BE2C (cell line): ENCODE data around the gene YLPM1.

ENCODE experiments used
- DNase-seq: peaks from one replicate; pipeline ENCODE4 v3.0.0-alpha.2; 2020
- H3K27me3 ChIP-seq: fragments of 250-450 bp; sonication (Bioruptor Pico); 2 replicates; pipeline ENCODE4 v1.5.1; 2020; ENCODE audit warnings: mild to moderate bottlenecking
- H3K36me3 ChIP-seq: fragments of 250-450 bp; sonication (Bioruptor Pico); 2 replicates; pipeline ENCODE4 v1.5.1; 2020; ENCODE audit warnings: mild to moderate bottlenecking
- H3K4me1 ChIP-seq: fragments of 250-450 bp; sonication (Bioruptor Pico); 2 replicates; pipeline ENCODE4 v1.5.1; 2020
- H3K4me3 ChIP-seq: 2 replicates; pipeline ENCODE4 v1.5.1; 2011; ENCODE audit warnings: low read depth, low read length
- H3K9me3 ChIP-seq: fragments of 250-450 bp; sonication (Bioruptor Pico); 2 replicates; pipeline ENCODE4 v1.5.1; 2020
- TF ChIP-seq, protein P1 (sequence below): IDR thresholded peaks from 2 replicates; pipeline ENCODE4 v1.5.1; 2012; ENCODE audit warnings: mild to moderate bottlenecking, low read depth, low read length

The YLPM1 gene

GRCh38 chr14:74866708-74867389, 103.7 kb downstream of the YLPM1 start:
- Histone ChIP-seq H3K27me3 (no peaks in the 10 kb centered on the region), H3K4me1 (no peaks in the 10 kb centered on the region), H3K4me3 (no peak overlapping the region)

DNA sequence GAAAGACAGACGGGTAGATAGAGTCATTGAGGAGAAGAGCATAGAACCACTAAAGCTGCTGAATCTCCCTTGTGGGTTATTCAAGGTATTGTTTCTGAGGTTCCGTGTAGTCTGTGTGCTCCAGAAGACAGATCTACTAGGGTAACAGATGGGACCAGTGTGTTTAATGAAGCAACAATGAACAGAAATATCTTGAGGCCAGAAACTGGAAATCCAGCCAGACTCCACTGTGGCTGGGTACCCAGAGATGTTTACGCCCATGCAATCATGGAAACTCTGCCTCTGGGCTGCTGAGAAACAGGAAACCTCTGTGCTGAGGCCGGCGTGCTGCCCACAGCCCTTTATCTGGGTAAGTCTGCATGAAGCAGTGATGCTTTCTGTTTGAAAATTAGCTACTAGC, 104.6 kb downstream of the YLPM1 start:
- Histone ChIP-seq H3K4me3 (no peak overlapping the region), H3K9me3 (no peaks in the 10 kb centered on the region), H3K36me3 (no peaks in the 10 kb centered on the region), H3K4me1 (no peaks in the 10 kb centered on the region), H3K27me3 (no peaks in the 10 kb centered on the region)
- TF ChIP-seq, protein P1, sequence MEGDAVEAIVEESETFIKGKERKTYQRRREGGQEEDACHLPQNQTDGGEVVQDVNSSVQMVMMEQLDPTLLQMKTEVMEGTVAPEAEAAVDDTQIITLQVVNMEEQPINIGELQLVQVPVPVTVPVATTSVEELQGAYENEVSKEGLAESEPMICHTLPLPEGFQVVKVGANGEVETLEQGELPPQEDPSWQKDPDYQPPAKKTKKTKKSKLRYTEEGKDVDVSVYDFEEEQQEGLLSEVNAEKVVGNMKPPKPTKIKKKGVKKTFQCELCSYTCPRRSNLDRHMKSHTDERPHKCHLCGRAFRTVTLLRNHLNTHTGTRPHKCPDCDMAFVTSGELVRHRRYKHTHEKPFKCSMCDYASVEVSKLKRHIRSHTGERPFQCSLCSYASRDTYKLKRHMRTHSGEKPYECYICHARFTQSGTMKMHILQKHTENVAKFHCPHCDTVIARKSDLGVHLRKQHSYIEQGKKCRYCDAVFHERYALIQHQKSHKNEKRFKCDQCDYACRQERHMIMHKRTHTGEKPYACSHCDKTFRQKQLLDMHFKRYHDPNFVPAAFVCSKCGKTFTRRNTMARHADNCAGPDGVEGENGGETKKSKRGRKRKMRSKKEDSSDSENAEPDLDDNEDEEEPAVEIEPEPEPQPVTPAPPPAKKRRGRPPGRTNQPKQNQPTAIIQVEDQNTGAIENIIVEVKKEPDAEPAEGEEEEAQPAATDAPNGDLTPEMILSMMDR: no peak
- DNase-seq: no peak

More at GRCh38 chr14:74866708-74867389, 103.7 kb downstream of the YLPM1 start:
- no peaks in the 10 kb centered on the region for H3K9me3 ChIP-seq
- no peaks in the 10 kb centered on the region for H3K36me3 ChIP-seq
- no peak for DNase-seq
- TF ChIP-seq, protein P1: no peak

DNA sequence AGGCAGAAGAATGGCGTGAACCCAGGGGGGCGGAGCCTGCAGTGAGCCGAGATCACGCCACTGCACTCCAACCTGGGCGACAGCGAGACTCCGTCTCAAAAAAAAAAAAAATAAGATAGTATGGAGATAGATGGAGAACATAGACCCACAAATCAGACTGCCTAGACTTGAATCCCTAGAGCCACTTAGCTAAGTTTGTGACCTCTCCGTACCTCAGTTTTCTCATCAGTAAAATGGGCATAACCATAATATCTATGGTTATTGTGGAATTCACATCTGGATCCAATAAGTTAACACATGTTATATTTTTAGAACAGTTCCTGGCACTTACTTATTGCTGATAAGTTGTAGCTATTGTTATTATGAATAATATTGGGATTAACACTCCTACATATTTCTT, 105.6 kb downstream of the YLPM1 start:
- Histone ChIP-seq H3K27me3 (no peaks in the 10 kb centered on the region), H3K36me3 (no peaks in the 10 kb centered on the region), H3K4me3 (no peak overlapping the region), H3K9me3 (no peaks in the 10 kb centered on the region), H3K4me1 (no peaks in the 10 kb centered on the region)
- TF ChIP-seq, protein P1: no peak
- no peak for DNase-seq

GRCh38 chr14:74871819-74872218, 108.7 kb downstream of the YLPM1 start:
- H3K9me3 ChIP-seq: no peaks in the 10 kb centered on the region
- TF ChIP-seq, protein P1: no peak
- no peak overlapping the region for H3K4me3 ChIP-seq
- no peaks in the 10 kb centered on the region for H3K36me3 ChIP-seq
- DNase-seq: no peak
- no peaks in the 10 kb centered on the region for H3K4me1 ChIP-seq
- no peaks in the 10 kb centered on the region for H3K27me3 ChIP-seq

DNA sequence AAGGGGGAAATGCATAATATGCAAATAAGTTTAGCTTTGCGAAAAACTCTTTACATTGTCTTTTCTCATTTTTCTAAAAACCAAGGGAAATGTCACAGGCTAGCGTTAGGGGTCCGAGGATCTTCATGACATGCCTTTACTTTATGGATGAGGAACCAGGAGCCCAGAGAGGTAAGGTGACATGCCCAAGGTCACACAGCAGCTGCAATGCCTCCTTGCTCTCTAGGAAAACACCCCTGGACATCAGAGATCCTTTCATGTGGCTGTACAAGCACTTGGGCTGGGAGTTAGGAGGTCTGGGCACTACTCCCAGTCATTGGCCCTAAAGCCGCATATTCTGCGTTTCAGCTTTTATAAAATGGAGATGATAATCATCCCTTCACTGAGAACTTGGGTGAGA, 112.1 kb downstream of the YLPM1 start:
- no peak overlapping the region for H3K4me3 ChIP-seq
- no peaks in the 10 kb centered on the region for H3K36me3 ChIP-seq
- DNase-seq: no peak
- TF ChIP-seq, protein P1: no peak
- H3K4me1 ChIP-seq: no peaks in the 10 kb centered on the region
- no peaks in the 10 kb centered on the region for H3K9me3 ChIP-seq
- H3K27me3 ChIP-seq: no peaks in the 10 kb centered on the region
